ENCODE data around the gene PCDHGA1.
A peak's percentile ranks its signal among the peaks of the same experiment; 100 is the strongest.

PCDHGA1 gene

DNA sequence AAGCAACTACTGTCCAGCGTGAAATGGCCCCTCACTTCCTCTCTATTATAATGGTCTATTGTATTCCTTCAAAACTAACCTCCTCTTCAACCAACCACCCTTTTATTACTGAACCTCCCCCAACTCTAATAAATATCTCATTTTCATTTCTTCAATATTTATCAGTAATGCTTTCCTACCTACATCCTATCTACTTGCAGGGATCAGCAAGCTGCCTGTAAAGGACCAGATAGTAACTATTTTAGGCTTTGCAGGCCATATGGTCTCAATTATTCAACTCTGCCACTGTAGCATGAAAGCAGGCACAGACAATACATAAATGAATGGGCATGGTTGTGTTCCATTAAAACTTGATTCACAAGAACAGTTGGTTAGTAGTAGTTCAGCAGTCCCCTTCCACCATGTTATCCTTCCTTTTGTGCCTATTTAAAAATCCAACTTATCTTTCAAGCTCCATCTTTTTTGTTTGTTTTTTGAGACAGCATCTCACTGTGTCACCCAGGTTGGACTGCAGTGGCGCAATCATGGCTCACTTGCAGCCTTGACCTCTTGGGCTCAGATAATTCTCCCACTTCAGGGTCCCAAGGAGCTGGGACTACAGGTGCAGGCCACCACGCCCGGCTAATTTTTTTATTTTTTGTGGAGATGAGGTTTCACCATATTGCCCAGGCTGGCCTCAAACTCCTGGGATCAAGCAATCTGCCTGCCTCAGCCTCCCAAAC lies 204.3 kb downstream of the PCDHGA1 start:
- DNase-seq (ENCODE audit: low read depth): no peak

DNA sequence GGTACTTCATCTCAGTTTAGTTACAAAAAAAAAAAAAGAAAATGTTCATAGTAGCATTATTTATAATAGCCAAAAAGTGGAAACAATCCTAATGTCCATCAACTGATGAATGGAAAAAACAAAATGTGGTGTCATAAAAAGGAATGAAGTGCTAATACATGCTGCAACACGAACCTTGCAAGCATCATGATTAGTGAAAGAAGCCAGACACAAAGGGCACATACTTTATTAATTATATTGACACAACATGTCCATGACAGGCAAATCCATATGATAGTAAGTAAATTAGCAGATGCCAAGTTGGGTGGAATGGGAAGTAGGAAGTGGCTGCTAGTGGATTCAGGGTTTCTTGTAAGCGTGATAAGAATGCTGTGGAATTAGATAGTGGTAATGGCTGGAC lies 212.7 kb downstream of the PCDHGA1 start:
- no peak for DNase-seq (ENCODE audit: low read depth)

DNA sequence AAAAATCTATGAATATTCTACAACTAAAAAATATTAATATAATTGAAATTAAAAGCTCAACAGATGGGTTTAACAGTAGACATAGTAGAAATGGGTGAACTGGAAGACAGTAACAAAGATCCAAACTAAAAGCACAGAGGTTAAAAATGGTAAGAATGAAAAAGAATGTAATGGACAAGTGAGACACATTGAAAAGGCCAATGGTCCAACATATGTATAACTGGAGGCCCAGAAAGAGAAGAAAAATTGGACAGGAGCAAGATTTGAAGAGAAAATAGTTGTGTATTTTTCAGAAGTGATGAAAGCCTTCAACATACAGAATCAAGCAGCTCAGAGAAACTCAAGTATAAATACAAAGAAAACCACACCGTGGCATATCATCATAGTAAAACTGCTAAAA lies 217.2 kb downstream of the PCDHGA1 start:
- DNase-seq (ENCODE audit: low read depth): no peak

DNA sequence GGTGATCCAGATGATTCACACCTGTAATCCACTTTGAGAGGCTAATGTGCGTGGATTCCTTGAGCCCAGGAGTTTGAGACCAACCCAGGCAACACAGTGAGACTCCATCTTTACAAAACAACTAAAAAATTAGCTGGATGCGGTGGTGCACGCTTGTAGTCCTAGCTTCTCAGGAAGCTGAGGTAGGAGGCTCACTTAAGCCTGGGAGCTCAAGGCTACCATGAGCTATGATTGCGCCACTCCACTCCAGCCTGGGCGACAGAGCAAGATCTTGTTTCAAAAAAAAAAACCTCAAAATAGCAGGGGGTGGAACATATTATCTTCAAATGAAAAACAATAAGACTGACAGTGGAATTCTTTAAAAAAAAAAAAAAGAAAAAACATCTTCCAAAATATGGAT lies 217.6 kb downstream of the PCDHGA1 start:
- DNase-seq (ENCODE audit: low read depth): no peak

DNA sequence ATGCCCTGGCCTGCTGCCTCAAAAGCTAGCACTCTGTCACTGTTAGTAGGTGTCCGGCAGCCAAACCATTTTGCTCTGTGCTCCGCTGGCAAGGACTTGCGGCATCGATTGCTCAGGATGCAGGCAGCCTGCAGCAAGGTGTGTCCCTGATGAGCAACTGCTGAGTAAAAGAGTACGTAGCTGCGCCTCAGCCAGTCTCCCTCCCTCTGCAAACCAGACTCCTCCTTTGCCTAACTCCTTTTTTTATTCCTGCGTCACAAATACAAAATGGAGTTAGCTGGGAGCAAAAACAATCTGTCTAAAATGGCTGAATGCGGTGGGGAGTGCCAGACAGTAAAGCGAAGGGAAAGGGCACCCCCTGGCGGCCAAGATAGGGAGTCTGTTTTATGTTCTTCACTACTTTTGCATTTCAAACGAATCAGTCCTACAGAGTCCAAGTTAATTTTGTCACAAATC lies 227.4 kb downstream of the PCDHGA1 start:
- DNase-seq (ENCODE audit: low read depth): peak; percentile 69

DNA sequence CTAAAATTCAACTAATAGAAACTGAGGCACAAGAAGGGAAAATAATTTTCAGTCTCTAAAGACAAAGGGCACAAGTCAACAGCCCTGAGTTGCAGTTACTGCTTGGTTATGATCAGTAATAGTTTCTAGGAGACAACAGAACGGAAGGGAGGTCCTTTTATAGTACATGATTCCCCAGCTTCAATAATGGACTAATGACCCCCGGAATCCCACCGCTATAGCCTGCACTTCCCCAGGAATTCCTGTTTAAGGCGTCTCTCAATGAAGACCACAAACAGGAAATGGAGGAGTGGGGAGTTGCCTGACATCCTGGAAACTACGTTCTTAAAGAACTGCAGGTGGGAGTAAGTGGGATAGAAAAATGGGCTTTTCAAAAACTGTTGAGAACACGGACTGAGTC lies 227.8 kb downstream of the PCDHGA1 start:
- DNase-seq (ENCODE audit: low read depth): no peak

DNA sequence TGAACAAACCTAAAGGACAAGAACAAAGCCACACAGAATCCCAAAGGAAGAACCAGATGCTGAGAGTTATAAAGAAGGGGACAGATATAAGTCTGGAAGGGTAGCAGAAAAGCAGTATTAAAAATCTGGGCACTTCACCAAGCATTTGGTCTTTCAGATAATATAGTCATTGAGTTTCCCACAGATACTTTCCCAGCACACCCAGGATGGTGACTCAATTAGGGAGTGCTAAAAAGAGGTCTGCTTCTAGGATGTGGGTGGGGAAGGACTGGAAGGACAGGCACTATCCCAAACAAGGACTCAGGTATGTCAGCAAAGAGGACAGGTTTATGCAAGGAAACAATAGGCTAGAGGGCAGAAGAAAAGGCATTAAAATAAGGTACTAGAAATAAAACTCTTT lies 229.1 kb downstream of the PCDHGA1 start:
- DNase-seq (ENCODE audit: low read depth): no peak

DNA sequence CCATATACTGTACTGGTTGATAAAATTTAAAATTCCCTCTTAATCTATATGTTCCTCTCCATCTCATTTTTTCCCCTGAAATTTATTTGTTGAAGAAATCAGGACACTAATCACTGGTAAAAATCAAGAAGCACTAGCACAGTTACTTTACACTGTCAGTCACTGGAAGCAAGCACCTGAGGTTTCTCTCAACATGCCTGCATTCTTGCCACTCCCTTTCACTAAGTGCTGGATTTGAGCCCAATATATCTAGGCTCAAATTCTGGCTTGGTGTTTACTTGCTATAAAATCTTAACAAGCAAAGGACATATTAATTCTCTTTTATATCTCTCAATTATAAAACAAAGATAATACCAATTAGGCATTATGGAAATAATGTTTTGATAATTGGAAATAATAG lies 229.8 kb downstream of the PCDHGA1 start:
- DNase-seq (ENCODE audit: low read depth): no peak

DNA sequence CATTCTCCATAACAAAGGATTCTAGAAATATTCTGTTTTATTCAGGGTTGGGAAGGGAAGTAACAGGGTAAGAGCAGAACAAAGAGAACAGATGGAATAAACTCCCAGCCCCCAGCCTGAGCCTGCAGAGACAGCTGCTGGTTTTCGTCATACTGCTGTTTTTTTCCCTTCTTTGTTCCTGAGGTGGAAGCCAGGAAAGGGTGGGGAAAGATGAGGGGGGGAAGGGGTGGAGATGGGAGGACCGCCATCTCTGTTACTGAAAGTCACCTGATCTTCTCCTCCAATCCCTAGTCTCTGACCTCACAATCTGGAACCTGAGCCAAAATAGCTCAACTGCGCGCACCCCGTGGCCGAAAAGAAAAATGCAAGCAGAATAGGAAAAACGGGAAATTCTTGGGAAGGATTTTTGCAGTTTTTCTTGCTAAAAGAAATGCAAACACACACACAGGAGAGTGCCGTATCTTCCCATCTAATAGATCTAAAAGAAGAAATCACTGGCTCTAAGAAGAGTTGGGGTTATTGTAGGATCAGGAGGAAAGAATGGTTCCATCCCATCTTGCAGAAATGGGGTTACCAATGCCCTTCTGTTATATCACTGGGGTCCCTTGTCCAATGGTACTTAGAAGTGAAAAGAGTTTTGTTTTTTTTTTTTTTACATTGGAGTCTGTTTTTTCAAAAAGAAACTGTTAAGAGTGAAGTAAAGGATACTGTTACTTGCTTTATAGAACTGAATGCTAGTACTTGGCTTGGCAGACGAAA lies 230.6 kb downstream of the PCDHGA1 start:
- no peak for DNase-seq (ENCODE audit: low read depth)
